SW 1271 (cell line): ENCODE results near the gene SLC35G6.
"Not testable (repeated sequence)": the region's sequence is repeated elsewhere in the genome, so short reads cannot be mapped to it uniquely, and the experiment has no call there.

Source experiments
- DNase-seq, 2 experiments: peaks; one replicate each; lab custom pipeline; 2025; lab: John Stamatoyannopoulos, UW

The SLC35G6 gene

DNA sequence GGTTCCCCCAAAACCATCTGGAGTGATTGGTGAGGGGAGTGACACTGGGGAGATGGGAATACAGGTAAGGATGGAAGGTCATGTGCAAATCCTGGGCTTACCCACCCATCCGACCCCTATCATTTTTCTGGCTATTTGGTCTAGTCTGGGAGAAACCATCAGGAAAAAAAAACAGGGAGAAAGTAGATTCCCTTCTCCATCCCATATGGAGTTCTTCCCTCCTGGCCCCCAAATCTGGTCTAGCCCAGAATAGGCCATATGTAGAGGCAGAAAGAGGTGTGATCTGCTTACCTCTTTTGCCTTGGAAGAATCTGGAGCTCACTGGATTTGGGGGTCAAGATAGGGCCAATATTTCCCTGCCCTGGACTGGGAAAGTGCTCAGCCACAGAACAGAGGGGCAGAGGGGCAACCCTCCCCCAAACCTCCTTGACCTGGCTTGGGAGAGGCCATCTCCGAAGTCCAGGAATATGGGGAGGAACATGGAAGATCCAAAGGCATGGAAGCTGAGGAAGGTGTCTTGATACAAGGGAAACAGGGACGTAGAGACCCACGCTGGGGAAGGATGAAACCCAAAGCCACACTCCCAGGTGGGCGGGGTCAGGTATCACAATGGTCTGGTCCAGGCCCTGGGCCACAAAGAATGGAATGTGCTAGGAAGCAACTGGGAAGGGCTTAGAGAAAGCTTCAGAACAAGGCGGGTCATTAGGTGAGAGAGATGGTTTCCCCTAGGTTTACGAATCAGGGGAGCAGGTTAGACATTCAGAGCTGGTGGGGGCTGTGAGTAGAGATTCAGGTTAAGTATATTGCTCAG, 20.2 kb upstream of the SLC35G6 start:
- no peak for DNase-seq

- no peak for DNase-seq
These were observed 18.5 kb upstream of the SLC35G6 start for GRCh38 chr17:7462474-7463371.

DNA sequence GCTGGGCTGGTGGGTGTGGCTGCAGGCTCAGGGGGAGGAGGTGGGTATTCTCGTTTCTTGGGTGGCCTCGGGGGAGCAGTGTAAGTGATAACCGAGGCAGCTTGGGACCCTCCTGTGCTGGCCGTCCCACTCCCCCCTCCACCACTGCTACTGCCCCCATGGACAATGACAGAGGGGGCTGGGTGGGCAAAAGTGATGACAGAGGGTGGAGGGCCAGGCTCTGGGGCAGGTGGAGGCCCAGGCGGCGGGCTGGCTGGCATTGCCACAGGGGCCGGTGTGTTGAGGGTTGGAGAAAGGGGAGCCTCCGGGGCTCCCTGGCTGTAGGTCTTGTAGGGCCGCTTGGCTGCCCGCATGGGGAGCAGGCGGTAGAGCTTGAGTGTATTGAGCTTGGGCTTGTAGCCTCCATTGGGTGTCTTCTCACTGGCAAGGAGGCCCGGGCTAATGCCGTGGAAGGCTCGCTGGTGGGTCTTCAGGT, 17.8 kb upstream of the SLC35G6 start:
- DNase-seq = no peak

- no peak for DNase-seq
These were observed 17.2 kb upstream of the SLC35G6 start for GRCh38 chr17:7464081-7464480.

- DNase-seq = no peak
These were observed 15.5 kb upstream of the SLC35G6 start for GRCh38 chr17:7465597-7466275.

DNA sequence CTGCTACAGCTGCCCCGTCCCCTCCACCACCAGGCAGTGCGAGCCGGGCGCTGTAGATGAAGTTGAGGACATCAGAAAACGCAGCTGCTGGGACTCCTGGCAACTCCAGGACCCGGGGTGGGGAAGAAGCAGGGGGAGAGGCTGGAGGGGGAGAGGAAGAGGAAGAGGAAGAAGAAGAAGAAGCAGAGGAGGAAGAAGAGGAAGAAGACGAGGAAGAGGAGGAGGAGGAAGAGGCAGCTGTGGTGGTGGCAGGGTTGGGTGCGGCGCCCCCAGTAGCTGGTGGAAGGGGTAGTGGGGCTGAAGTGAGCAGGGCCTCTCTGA, 15.0 kb upstream of the SLC35G6 start:
- no peak for DNase-seq

DNA sequence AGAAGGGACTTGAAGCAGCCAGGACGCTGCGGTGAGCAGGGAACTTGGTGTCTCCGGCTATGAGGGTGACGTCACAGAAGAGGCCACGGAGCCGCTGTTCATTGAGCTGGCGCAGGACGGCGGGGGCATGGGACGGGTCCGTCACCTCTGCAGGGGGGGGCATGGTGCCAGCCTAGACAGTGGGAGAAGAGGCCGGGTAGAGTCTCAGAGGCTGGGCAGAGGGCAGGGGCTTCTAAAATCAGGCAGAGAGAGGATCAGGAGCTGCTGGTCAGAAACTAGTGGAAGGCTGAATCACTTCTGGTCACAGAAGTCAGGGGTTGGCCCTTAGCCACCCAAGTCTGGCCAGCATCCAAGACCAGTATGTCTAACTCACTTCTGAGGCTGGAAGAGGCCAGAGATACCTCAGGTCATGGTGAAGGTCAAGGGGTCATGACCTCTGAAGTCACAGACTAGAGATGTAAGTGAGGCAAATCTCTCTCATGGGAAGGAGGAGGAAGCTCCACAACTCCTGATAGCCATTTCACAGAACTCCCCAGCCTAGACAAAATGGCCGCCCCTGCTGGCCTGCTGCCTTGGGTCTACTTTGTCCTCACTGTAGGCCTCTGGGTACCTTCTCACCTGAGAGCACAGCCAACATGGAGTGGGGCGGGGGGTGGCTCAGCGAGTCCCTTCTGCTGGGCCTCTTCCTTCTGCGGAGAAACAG, 14.5 kb upstream of the SLC35G6 start:
- DNase-seq = no peak

DNA sequence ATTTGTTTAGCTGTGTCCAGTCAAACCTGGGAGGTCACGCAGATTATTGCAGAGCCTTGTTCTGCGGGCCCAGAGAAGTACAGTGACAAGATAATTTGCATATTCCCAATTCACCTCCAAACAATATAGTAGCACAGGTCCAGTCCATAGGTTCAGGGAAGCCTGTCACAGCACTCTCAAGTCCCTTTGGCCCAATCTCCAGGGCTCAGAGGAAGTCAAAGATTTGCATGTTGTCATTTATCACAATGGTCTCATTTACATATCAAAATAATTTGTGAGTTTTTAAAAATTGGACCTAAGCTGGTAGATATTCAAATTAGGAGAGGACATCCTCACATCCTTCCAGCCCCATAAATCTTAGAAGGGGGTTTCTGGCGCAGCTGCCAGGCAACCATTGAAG, 13.7 kb upstream of the SLC35G6 start:
- DNase-seq = no peak

- no peak for DNase-seq
These were observed 13.0 kb upstream of the SLC35G6 start for GRCh38 chr17:7468290-7468689.

- no peak for DNase-seq
These were observed 12.3 kb upstream of the SLC35G6 start for GRCh38 chr17:7468804-7469389.

GRCh38 chr17:7469843-7470242, 11.4 kb upstream of the SLC35G6 start:
- not testable (repeated sequence) for DNase-seq

DNA sequence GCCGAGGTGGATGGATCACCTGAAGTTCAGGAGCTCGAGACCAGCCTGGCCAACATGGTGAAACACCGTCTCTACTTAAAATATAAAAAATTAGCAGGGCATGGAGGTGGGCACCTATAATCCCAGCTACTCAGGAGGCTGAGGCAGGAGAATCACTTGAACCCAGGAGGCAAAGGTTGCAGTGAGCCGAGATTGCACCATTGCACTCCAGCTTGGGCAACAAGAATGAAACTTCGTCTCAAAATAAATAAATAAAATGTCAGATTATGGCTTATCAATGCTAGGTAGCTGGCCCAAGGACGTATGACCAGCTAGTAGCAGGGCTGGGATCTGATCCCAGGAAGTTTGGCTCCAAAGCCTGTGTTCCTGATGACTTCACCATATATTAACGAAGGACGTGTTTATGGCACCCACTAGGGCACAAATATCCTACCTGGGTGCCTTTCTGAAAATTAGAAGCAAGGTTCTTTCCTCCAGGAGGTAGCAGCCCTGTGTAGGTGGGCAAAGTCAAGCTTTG, 10.7 kb upstream of the SLC35G6 start:
- not testable (repeated sequence) for DNase-seq

DNA sequence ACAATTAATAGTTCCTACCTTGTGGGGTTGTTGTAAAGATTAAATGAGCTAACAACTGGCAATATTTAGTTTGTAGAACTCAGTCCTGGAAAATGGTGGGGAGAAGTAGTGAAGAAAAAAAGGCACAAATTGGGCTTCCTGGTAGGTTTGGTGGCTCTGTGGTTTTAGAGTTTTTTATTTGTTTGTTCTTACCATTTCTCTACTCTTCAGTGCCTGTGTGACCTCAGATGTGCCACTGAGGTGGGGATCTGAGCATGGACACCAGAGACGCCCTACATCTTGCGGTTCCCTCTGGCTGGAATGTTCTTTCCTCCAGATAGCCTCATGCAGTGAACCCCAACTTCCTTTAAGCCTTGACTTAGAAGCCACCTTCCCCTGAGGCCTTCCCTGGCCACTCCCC, 9.5 kb upstream of the SLC35G6 start:
- DNase-seq = no peak

- DNase-seq = not testable (repeated sequence)
These were observed 6.5 kb upstream of the SLC35G6 start for GRCh38 chr17:7474767-7475166.

DNA sequence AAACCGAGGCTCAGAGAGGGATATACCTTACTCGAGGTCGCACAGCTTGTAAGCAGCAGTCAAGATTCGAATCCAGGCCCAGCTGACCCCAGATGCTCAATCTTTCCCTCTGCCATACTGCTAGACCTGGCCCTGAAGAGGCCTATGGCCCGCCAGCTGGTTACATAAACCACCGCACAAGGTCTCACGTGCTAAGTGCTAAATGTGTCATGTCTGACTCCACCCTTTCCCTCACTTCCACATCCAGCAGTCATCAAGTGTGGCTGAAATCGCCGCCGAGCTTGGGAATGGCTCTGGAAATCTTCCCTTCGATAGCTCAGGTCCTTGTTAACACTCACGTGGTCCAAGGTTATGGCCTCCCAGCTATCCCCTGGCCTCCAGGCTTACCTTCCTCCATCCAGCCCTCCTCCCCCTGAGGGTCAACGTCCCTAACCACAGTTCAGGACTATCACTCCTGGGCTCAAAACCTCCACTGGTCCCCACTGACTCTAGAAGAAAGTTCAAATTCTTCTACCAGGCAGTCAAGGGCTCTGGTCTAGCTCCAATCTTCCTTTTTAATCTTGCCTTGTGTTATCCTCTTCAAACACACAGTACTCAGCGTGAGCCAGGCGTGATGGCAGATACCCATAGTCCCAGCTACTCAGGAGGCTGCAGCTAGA, 5.4 kb upstream of the SLC35G6 start:
- DNase-seq = no peak

GRCh38 chr17:7476494-7476893, 4.8 kb upstream of the SLC35G6 start:
- peak; percentile 25 to 60 for DNase-seq

GRCh38 chr17:7476951-7477350, 4.3 kb upstream of the SLC35G6 start:
- no peak for DNase-seq

DNA sequence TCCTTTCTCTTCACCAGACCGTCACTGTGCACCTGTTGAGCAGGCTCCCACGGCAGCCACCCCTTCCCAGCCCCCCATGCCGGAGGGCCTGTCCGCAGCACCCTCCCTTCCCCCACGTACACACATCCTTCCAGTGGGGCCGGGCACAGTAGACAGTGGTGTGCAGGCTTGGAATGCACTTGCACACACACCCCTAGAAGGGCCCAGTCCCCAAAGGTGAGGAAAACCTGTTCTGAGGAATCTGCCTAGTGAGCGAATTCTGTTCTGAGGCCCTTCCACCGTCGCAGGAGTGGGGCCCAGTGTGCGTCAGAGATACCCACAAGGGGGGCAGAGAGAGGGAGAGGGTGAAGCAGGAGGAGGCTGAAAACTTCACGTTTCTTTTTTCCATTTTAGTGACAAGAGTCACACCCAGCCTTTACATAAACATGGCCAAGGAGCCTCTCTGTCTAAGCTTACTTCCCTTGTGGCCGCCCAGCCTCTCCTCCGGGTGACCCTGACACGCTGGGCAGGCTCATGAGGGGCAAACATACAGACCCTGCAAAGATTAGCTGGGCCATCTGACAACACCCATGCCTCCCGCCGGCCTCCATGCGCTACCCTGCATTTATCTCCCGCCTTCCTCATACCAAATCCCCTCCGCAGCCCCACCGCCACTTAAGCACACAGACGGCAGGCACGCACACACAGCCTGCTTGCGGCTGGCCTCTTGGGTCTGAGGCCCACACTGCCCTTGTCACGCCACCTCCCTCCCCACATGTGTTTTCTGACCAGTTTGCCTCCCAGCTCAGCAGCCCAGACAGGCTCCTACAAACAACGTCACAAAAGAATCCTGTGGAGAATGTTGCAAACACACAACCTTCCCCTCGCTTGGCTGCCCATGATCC, 3.6 kb upstream of the SLC35G6 start:
- no peak for DNase-seq

DNA sequence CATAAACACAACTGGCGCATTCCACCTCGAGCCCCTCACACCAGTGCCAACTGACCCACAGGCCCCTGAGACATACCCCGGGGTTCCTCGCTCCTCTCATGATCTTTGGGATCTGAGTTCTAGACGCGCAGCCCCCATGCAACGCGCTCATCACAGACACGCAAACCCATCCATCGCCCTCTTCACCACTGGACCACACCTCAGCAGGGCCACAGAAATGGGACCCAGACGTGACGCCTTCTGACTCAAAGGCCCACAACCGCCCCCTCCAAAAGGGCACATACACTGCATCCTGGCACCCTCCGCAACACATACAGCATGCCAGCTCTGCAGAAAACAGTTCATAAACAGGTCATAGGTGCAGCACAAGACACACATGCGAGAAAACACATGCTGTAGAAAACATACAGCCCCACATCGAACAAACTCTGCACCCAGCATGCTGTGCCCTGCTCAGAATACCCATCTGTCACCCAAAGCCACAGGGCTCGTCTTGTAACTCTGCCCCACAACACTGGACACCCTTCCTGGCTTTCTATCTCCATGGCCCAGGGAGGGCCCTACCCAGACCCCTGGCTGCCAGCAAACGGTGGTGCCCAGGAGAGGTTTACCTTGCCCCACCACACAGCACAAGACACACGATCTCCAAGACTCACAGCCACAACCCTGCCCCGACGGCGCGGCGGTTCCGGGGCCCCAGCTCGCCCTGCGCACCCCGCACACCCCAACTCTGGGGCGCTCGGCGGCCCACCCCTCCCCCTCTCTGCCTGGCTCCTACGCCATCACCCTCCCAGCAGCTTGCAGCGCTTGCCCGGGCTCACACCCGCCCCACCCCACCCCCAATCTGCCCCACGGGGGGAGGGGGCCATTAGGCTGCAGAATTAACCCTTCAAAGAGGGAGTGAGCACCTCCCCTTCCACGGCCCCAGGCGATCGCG, 2.7 kb upstream of the SLC35G6 start:
- no peak for DNase-seq
